PC-9 (cell line): ENCODE data around the gene CEP68.

ENCODE experiments used
- EZH2 ChIP-seq: fragments of 200-600 bp; sonication (generic); IDR thresholded peaks from 2 replicates; pipeline ENCODE4 v1.8.0; 2017; ENCODE audit warnings: antibody characterized with exemption, low read depth
- TF ChIP-seq, protein P1 (sequence below): fragments of 200-600 bp; sonication (generic); conservative IDR thresholded peaks from 2 replicates; pipeline ENCODE4 v1.6.1; 2017; ENCODE audit warnings: mixed run types, antibody characterized with exemption, mild to moderate bottlenecking, moderate library complexity

DNA sequence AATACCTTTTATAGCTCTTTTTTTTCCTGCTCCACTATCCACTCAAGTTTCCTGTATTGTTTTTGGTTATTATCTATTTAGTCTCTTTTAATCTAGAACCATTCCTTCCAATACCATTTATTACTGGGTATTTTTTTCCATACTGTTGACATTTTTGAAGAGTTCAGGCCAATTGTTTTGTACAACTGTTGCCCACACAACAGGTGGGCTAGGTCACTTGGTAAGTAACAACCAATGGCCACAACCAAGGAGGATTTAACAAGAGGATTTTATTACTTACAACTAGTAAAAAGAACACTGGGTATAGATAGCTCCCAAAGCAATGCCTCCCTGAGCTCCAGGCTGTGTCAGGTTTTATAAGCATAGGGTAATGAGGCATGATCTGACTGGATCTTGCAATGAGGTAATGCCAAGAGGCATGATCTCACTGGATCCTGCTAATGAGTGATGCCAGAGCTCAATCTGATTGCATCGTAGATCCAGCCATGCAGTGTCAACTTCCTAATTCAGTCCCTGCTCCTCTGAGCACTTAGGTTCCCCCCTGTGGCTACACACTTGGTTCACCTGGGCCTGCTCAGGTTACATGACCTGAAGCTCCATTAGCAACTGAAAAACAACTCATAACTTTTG, 7.1 kb upstream of the CEP68 start:
- TF ChIP-seq EZH2, result no peak
- TF ChIP-seq, protein P1, sequence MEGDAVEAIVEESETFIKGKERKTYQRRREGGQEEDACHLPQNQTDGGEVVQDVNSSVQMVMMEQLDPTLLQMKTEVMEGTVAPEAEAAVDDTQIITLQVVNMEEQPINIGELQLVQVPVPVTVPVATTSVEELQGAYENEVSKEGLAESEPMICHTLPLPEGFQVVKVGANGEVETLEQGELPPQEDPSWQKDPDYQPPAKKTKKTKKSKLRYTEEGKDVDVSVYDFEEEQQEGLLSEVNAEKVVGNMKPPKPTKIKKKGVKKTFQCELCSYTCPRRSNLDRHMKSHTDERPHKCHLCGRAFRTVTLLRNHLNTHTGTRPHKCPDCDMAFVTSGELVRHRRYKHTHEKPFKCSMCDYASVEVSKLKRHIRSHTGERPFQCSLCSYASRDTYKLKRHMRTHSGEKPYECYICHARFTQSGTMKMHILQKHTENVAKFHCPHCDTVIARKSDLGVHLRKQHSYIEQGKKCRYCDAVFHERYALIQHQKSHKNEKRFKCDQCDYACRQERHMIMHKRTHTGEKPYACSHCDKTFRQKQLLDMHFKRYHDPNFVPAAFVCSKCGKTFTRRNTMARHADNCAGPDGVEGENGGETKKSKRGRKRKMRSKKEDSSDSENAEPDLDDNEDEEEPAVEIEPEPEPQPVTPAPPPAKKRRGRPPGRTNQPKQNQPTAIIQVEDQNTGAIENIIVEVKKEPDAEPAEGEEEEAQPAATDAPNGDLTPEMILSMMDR, result no peak
